K562 (cell line): ENCODE measurements around the gene PTGES3L. TPM values are rescaled to one million over a fixed set of nuclear protein-coding genes. Genes with fewer than 3 reads are reported as not detected.

Experiments used
- ATAC-seq: fragments of 200-7000 bp; cut with Tn5 transposase; 3 replicates; pipeline ENCODE4 v1.9.1; 2020; ENCODE audit warnings: moderate library complexity
- Bru-seq: library from RNA; stranded (reverse); fragments of 400-500 nt; gene quantifications from one replicate; lab custom pipeline; 2021; lab: Mats Ljungman, UMichigan
- BruChase-seq, 2 experiments: library from RNA; stranded (reverse); fragments of 400-500 nt; gene quantifications; one replicate each; lab custom pipeline; 2021; lab: Mats Ljungman, UMichigan
- BruUV-seq: library from RNA; stranded (reverse); fragments of 400-500 nt; replicated peaks from 2 replicates; lab custom pipeline; 2021; lab: Mats Ljungman, UMichigan
- CTCF ChIA-PET: fragments of 300-600 bp; formaldehyde crosslinking; extraction: SDS; loops from one replicate; lab custom pipeline; 2021; ENCODE audit warnings: low intra/inter-chr PET ratio; lab: Yijun Ruan, JAX
- POLR2A ChIA-PET: fragments of 300-600, 350-650 bp; sonication (Branson Sonifier 250); formaldehyde crosslinking; extraction: SDS; loops from one replicate; lab custom pipeline; 2021; ENCODE audit warnings: antibody characterized with exemption, inconsistent platforms; lab: Yijun Ruan, JAX
- DNase-seq, 4 experiments: peaks; one replicate each; pipeline versions ENCODE4 v3.0.0 to v3.0.0-alpha.2; 2011 to 2018; ENCODE audit warnings: low spot score in 3 of 4, mixed read lengths in 3 of 4; ENCODE audit errors: extremely low read depth in 1 of 4
- FAIRE-seq: peaks from 2 replicates; lab custom pipeline; 2011; peaks lifted over from hg19 to GRCh38; lab: Jason Lieb, UNC
- H2AFZ ChIP-seq: 2 replicates; pipeline ENCODE4 v1.6.0; 2011; ENCODE audit warnings: low read depth, low read length, control low read depth, inconsistent platforms
- H3K27ac ChIP-seq: fragments of 200-600 bp; 3 replicates; pipeline ENCODE4 v1.8.0; 2011; ENCODE audit warnings: low read depth, mild to moderate bottlenecking, control low read depth, inconsistent platforms, low read length, moderate library complexity, mixed read lengths; ENCODE audit errors: extremely low read depth
- H3K27me3 ChIP-seq, 2 experiments: fragments of 300-600 bp in 1 of 2; 2 replicates in 1 of 2; 3 replicates in 1 of 2; pipeline versions ENCODE4 v1.6.0 to v1.8.0; 2011; ENCODE audit warnings: inconsistent platforms in 2 of 2, low read length in 2 of 2, mild to moderate bottlenecking in 1 of 2, mixed read lengths in 1 of 2, moderate library complexity in 1 of 2; ENCODE audit not compliant: control insufficient read depth in 2 of 2, insufficient read depth in 2 of 2
- H3K36me3 ChIP-seq: fragments of 300-600 bp; 3 replicates; pipeline ENCODE4 v1.8.0; 2011; ENCODE audit warnings: mild to moderate bottlenecking, low read length, inconsistent platforms; ENCODE audit not compliant: control insufficient read depth, insufficient read depth
- H3K4me1 ChIP-seq, 2 experiments: fragments of 200-600 bp in 1 of 2; replicated peaks in 1 of 2; 2 replicates in 1 of 2; 3 replicates in 1 of 2; pipeline versions ENCODE4 v1.5.1 to v1.8.0; 2011; ENCODE audit warnings: inconsistent platforms in 2 of 2, low read length in 2 of 2, mild to moderate bottlenecking in 1 of 2, mixed read lengths in 1 of 2, moderate library complexity in 1 of 2; ENCODE audit not compliant: control insufficient read depth in 2 of 2, insufficient read depth in 2 of 2
- H3K4me2 ChIP-seq: 2 replicates; pipeline ENCODE4 v1.6.1; 2011; ENCODE audit warnings: low read length, control low read depth, inconsistent platforms, mixed read lengths; ENCODE audit not compliant: insufficient read depth
- H3K4me3 ChIP-seq: fragments of 200-600 bp; sonication (generic), shearing (Covaris generic); 2 replicates; pipeline ENCODE4 v1.5.1; 2016; ENCODE audit warnings: control low read depth, inconsistent platforms
- H3K79me2 ChIP-seq: fragments of 200-600 bp; 3 replicates; pipeline ENCODE4 v1.8.0; 2011; ENCODE audit warnings: low read length, inconsistent platforms; ENCODE audit not compliant: control insufficient read depth, insufficient read depth
- H3K9ac ChIP-seq, 2 experiments: 2 replicates each; pipeline versions ENCODE4 v1.6.0 to v1.6.1; 2011; ENCODE audit warnings: low read depth in 2 of 2, low read length in 2 of 2, control low read depth in 1 of 2, inconsistent platforms in 1 of 2, mild to moderate bottlenecking in 1 of 2, mixed read lengths in 1 of 2; ENCODE audit not compliant: insufficient read depth in 1 of 2
- H3K9me1 ChIP-seq: one replicate; pipeline ENCODE4 v1.6.0; 2011; ENCODE audit warnings: inconsistent platforms, mild to moderate bottlenecking, low read length, moderate library complexity; ENCODE audit not compliant: control insufficient read depth, insufficient read depth
- H3K9me3 ChIP-seq: replicated peaks from 2 replicates; pipeline ENCODE4 v1.5.1; 2011; ENCODE audit warnings: low read depth, low read length, inconsistent platforms; ENCODE audit not compliant: control insufficient read depth, insufficient read depth
- H4K20me1 ChIP-seq: replicated peaks from 2 replicates; pipeline ENCODE4 v1.6.1; 2011; ENCODE audit warnings: low read length, inconsistent platforms, mixed read lengths; ENCODE audit not compliant: control insufficient read depth, insufficient read depth
- CHD1 ChIP-seq: fragments of 200-600 bp; sonication (generic); IDR thresholded peaks from one replicate; pipeline ENCODE4 v1.6.1; 2012; ENCODE audit warnings: mild to moderate bottlenecking, moderate library complexity, low read length, inconsistent platforms
- EGR1 ChIP-seq: fragments of 450-650 bp; conservative IDR thresholded peaks from 2 replicates; pipeline ENCODE4 v1.6.1; 2017; ENCODE audit warnings: mild to moderate bottlenecking
- HDAC3 ChIP-seq: fragments of 450-650 bp; IDR thresholded peaks from 2 replicates; pipeline ENCODE4 v1.6.1; 2018; ENCODE audit warnings: borderline replicate concordance, mild to moderate bottlenecking, moderate library complexity; ENCODE audit not compliant: partially characterized antibody
- LCOR ChIP-seq: sonication (generic); formaldehyde crosslinking; IDR thresholded peaks from 2 replicates; pipeline ENCODE4 v1.8.0; 2022; ENCODE audit warnings: mild to moderate bottlenecking, missing genetic modification reagents
- NFRKB ChIP-seq: fragments of 450-650 bp; IDR thresholded peaks from 2 replicates; pipeline ENCODE4 v1.6.1; 2016; ENCODE audit warnings: low read depth
- RBFOX2 ChIP-seq: fragments of 200-400 bp; formaldehyde crosslinking; IDR thresholded peaks from 2 replicates; pipeline ENCODE4 v1.6.1; 2017; ENCODE audit warnings: low read depth, mild to moderate bottlenecking, low read length, moderate library complexity
- SMARCE1 ChIP-seq: fragments of 450-650 bp; IDR thresholded peaks from 2 replicates; pipeline ENCODE4 v1.7.1; 2016; ENCODE audit warnings: mild to moderate bottlenecking
- SUPT5H ChIP-seq: fragments of 450-650 bp; IDR thresholded peaks from 2 replicates; pipeline ENCODE4 v1.6.1; 2016
- WGBS: fragments of 100-300 bp; shearing (Covaris generic); methylation state at CpG from one replicate; pipeline ENCODE4 v1.1.6; 2016; ENCODE audit warnings: low coverage, mixed read lengths; ENCODE audit not compliant: insufficient coverage; ENCODE audit errors: missing lambda C conversion rate; 5-methylcytosine and 5-hydroxymethylcytosine counted together
- in situ Hi-C: fragments of 300-500 bp; cut with MboI; formaldehyde crosslinking; loops from 4 replicates; pipeline ENCODE4 v1.15.0; 2018; ENCODE audit warnings: inconsistent platforms, mixed read lengths
- intact Hi-C: fragments of 100-400 bp; cut with micrococcal nuclease; formaldehyde crosslinking; loops from 2 replicates; pipeline ENCODE4 v1.14.2; 2022
- long read RNA-seq, 3 experiments: library from polyadenylated mRNA in 2 of 3; library from RNA in 1 of 3; unstranded in 2 of 3; stranded (forward) in 1 of 3; transcript quantifications; one replicate each; pipeline ENCODE4 v2.0.0, GENCODE V29; 2019 to 2022
- polyA minus RNA-seq, 3 experiments: library from RNA; depleted of rRNA, polyadenylated mRNA; stranded (reverse); fragments of >200 nt; gene quantifications; 2 replicates each; pipeline ENCODE4 v1.2.3, GENCODE V29; 2011
- polyA plus RNA-seq, 8 experiments: library from polyadenylated mRNA; depleted of rRNA in 4 of 8; stranded (reverse) in 5 of 8; unstranded in 3 of 8; fragments of >200 nt; fragmentation: Nextera tagmentation in 2 of 8; fragmentation: Illumina TruSeq in 1 of 8; extraction: Ambion mirVana in 2 of 8; extraction: Trizol in 1 of 8; gene quantifications; 2 replicates each; pipeline versions ENCODE4 v1.2.1 to v1.2.3, GENCODE V29; 2011 to 2014; ENCODE audit warnings: inconsistent platforms in 1 of 8, missing spikeins in 1 of 8
- total RNA-seq, 7 experiments: library from RNA; depleted of rRNA in 6 of 7; stranded (reverse); fragments of >200 nt in 6 of 7; fragmentation: Illumina TruSeq in 2 of 7; extraction: Trizol in 2 of 7; gene quantifications; 2 replicates each; pipeline versions ENCODE4 v1.2.1 to v1.2.3, GENCODE V29; 2011 to 2021; ENCODE audit warnings: low replicate concordance in 1 of 7
- TF ChIP-seq, protein P1 (sequence below): fragments of 250-450 bp; sonication (Bioruptor Pico); IDR thresholded peaks from 2 replicates; pipeline ENCODE4 v1.8.0; 2021; ENCODE audit warnings: borderline replicate concordance, mild to moderate bottlenecking, moderate library complexity; ENCODE audit not compliant: poor library complexity, severe bottlenecking
- TF ChIP-seq, protein P2 (sequence below): fragments of 450-650 bp; IDR thresholded peaks from 2 replicates; pipeline ENCODE4 v1.6.1; 2018; ENCODE audit not compliant: partially characterized antibody

The PTGES3L gene
- 29.7 and 49.0 TPM in 2 replicates for total RNA-seq (2011; cell fraction: chromatin; rRNA removed; ENCODE audit: low replicate concordance)
- 21.0 and 22.5 TPM in 2 replicates for total RNA-seq (2011; cell fraction: nucleolus; rRNA removed)
- 22.1 and 38.2 TPM in 2 replicates for total RNA-seq (2011; cell fraction: nucleoplasm; rRNA removed)
- 6.0 and 12.2 TPM in 2 replicates for total RNA-seq (2014; rRNA removed)
- 8.8 and 9.0 TPM in 2 replicates for total RNA-seq (2014; rRNA removed; fragmentation: Illumina TruSeq; extraction: Trizol)
- 6.8 and 7.8 TPM in 2 replicates for total RNA-seq (2015; rRNA removed; fragmentation: Illumina TruSeq; extraction: Trizol)
- total RNA-seq (2021) = 8.2 and 9.6 TPM in 2 replicates
- 5.5 and 7.7 TPM in 2 replicates for polyA plus RNA-seq (2011; rRNA removed)
- polyA plus RNA-seq (2011; cell fraction: cytosol; rRNA removed) = 5.1 and 7.1 TPM in 2 replicates
- polyA plus RNA-seq (2011; cell fraction: nucleus; rRNA removed) = 8.0 and 9.9 TPM in 2 replicates
- polyA plus RNA-seq (2012) = 10.0 and 17.2 TPM in 2 replicates
- polyA plus RNA-seq (2014; fragmentation: Illumina TruSeq; extraction: Trizol) = 11.8 and 12.1 TPM in 2 replicates
- 10 to 100 TPM; 11.5 to 16.0 TPM for polyA plus RNA-seq (2014; fragmentation: Nextera tagmentation; extraction: Ambion mirVana)
- 10.9 and 14.5 TPM in 2 replicates for polyA plus RNA-seq (2014; rRNA removed)
- polyA minus RNA-seq (2011; rRNA and poly(A)+ RNA removed) = 5.8 and 9.6 TPM in 2 replicates
- 3.7 and 6.1 TPM in 2 replicates for polyA minus RNA-seq (2011; cell fraction: cytosol; rRNA and poly(A)+ RNA removed)
- 6.6 and 7.0 TPM in 2 replicates for polyA minus RNA-seq (2011; cell fraction: nucleus; rRNA and poly(A)+ RNA removed)
- percentile 60 among the genes with signal in this experiment for Bru-seq, nascent RNA
- percentile 61 among the genes with signal in this experiment for BruChase-seq, experiment 1, labeled RNA remaining after a 2-hour chase
- percentile 62 among the genes with signal in this experiment for BruChase-seq, experiment 2, labeled RNA remaining after a 6-hour chase
- long read RNA-seq, experiment 1, transcript PTGES3L-206 (7 exons, 855 nt) = major isoform, 6 of 11 reads
- long read RNA-seq, experiment 1, partial matches to known transcripts = 0 of 11 reads
- long read RNA-seq, experiment 1, other reads (novel, unspliced or antisense) = 5 of 11 reads
- long read RNA-seq, experiment 2, transcript PTGES3L-206 (7 exons, 855 nt) = major isoform, 8 of 13 reads
- long read RNA-seq, experiment 2, partial matches to known transcripts = 0 of 13 reads
- long read RNA-seq, experiment 2, other reads (novel, unspliced or antisense) = 4 of 13 reads
- long read RNA-seq, experiment 3, partial matches to known transcripts = 0 of 4 reads
- long read RNA-seq, experiment 3, other reads (novel, unspliced or antisense) = 2 of 4 reads

DNA sequence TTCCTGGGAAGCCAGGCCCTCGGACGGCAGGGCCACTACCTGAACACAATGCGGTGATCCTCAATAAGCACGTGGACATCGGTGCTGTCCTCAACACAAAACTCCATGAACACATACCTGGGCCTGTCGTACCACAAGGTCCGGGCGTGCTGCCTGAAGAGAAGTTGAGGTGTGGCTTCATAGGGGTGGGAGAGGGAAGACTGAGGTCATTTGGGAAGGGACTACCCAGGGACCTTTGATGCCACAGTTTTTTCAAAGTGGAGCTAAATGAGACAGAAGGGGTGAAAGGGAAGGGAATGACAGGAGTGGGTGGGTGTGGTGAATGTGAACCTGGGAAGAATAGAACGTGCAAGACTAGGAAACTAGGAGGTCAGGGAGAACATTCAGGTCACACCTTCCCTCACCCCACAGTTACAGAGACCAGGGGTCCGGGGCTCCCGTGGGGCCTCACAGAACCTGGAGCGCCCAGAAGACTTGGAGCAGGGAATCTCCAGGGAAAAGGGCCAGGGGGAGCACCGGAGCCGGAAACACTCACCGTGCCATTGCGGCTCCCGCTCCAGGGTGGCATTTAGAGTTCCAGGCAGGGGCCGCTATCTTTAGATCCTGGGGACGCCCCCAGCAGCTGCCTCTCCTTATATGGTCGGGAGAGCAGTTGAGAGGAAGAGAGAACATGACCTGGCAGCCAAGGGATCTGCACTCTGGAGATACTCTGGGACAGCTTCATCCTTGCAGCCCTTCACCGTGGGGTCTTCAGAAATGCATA, at the start of gene PTGES3L:
Gene PTGES3L (minus strand): TSS at position 570 of the 763 bp plus-strand sequence. CDS start 27 bp downstream, at position 543.
- peak within 1 kb of the TSS; percentile 92 for H3K27ac ChIP-seq
- peaks cover 47% of the 10 kb centered on the region for H3K79me2 ChIP-seq
- peak within 1 kb of the TSS; percentile 84 to 97 for H3K9ac ChIP-seq
- H3K9me1 ChIP-seq = no peaks in the 10 kb centered on the region
- ATAC-seq (peak; percentile 81), DNase-seq (peak; percentile 76 to 83 (median 80)), FAIRE-seq (peak; percentile 46)
- peak within 1 kb of the TSS; percentile 98 for H2AFZ ChIP-seq
- in situ Hi-C loops = no loop called here
- peak within 1 kb of the TSS; percentile 99 for H3K4me2 ChIP-seq
- WGBS = 5% methylated on average over 17 of the region's 21 CpGs
- H3K4me1 ChIP-seq = peaks cover 25 to 31% of the 10 kb centered on the region in 2 experiments; a peak in 4 of 5 replicates
- TSS peak; percentile 77 for BruUV-seq
- H3K27me3 ChIP-seq = no peaks in the 10 kb centered on the region
- no peaks in the 10 kb centered on the region for H4K20me1 ChIP-seq
- intact Hi-C loops = no loop called here
- H3K9me3 ChIP-seq = no peaks in the 10 kb centered on the region
- peak within 1 kb of the TSS; percentile 92 for H3K4me3 ChIP-seq
- ChIA-PET CTCF (interaction anchor here (2.7 kb wide), 1 partner anchor 137 kb away, joined by 20 read pairs; no protein-coding TSS in a partner anchor), POLR2A (interaction anchor here (0.5 to 3.8 kb wide), 6 partner anchors 11 to 461 kb away, joined by 3 to 13 read pairs (median 4); partner anchors contain the start of gene RPL27)
- H3K36me3 ChIP-seq = peaks cover 21% of the 10 kb centered on the region; the same call in 2 of the 3 replicates
- TF ChIP-seq LCOR (CRISPR knock-in tag) = 0 out of 2 replicates have a peak, but pooled peaks have one; percentile 37
- TF ChIP-seq RBFOX2 = peak; percentile 62
- TF ChIP-seq SUPT5H = peak; percentile 33
- TF ChIP-seq NFRKB = peak; percentile 31; the same call in 1 of the 2 replicates
- no peak for TF ChIP-seq HDAC3
- 0 out of 2 replicates have a peak, but pooled peaks have one; percentile 15 for TF ChIP-seq EGR1
- TF ChIP-seq, protein P1, sequence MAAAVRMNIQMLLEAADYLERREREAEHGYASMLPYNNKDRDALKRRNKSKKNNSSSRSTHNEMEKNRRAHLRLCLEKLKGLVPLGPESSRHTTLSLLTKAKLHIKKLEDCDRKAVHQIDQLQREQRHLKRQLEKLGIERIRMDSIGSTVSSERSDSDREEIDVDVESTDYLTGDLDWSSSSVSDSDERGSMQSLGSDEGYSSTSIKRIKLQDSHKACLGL = no peak
- TF ChIP-seq, protein P2, sequence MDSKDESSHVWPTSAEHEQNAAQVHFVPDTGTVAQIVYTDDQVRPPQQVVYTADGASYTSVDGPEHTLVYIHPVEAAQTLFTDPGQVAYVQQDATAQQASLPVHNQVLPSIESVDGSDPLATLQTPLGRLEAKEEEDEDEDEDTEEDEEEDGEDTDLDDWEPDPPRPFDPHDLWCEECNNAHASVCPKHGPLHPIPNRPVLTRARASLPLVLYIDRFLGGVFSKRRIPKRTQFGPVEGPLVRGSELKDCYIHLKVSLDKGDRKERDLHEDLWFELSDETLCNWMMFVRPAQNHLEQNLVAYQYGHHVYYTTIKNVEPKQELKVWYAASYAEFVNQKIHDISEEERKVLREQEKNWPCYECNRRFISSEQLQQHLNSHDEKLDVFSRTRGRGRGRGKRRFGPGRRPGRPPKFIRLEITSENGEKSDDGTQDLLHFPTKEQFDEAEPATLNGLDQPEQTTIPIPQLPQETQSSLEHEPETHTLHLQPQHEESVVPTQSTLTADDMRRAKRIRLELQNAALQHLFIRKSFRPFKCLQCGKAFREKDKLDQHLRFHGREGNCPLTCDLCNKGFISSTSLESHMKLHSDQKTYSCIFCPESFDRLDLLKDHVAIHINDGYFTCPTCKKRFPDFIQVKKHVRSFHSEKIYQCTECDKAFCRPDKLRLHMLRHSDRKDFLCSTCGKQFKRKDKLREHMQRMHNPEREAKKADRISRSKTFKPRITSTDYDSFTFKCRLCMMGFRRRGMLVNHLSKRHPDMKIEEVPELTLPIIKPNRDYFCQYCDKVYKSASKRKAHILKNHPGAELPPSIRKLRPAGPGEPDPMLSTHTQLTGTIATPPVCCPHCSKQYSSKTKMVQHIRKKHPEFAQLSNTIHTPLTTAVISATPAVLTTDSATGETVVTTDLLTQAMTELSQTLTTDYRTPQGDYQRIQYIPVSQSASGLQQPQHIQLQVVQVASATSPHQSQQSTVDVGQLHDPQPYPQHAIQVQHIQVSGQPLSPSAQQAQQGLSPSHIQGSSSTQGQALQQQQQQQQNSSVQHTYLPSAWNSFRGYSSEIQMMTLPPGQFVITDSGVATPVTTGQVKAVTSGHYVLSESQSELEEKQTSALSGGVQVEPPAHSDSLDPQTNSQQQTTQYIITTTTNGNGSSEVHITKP = peak; percentile 51
- 0 out of 2 replicates have a peak, but pooled peaks have one; percentile 38 for TF ChIP-seq SMARCE1
- TF ChIP-seq CHD1 = peak; percentile 16
